ENCODE data around the gene KCTD10. TPM values are rescaled to one million over a fixed set of nuclear protein-coding genes. Genes with fewer than 3 reads are reported as not detected.

The KCTD10 gene
- polyA plus RNA-seq, 3 donors, result 18.1 to 21.0 (median 20.0) TPM

DNA sequence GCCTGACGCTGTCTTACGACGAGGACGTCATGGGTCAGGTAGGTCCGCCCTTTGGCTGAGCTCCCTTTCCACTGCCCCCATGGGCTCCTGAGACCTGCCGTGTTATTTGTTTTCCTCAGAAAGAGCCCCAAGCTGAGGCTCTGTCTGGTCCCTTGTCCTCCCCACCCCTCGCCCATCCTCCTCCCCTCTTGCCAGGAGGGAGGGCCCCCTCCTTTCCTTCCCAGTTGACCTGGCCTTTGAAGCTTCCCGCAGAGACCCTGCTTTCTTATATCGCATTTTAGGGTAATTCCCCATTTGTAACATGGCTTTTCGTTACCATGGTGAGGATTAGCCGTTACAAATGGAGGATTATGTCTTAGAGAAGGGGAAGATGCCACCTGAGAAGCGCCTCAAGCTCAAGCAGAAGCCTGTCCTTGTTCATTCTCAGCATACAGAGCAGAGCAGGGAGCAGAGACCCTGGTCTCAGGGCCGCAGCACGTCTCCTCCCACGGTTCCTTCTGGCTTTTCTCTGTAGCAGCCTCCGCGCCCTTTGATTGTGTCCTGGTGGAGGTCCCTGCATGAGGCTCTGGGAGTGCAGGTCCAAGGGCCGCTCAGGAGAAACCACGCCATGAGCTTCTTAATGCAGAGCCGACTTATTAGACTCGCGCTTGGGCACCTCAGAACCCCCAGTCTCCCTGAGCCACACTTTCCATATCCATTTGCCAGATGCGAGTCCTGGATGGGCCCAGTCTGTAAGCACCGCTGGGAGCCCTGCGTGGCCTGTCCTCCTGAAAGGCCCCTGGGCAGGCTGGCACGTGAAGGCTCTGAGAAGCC, 47.6 kb upstream of the KCTD10 start:
- Histone ChIP-seq H3K9me3 (replicated peaks in 1 of 2; ENCODE audit: control insufficient read depth in 1 of 2, insufficient read depth in 1 of 2, low read length in 2 of 2) (no peaks in the 10 kb centered on the region), H2AFZ (ENCODE audit: insufficient read depth, low read depth, low read length, poor library complexity, severe bottlenecking) (no peak overlapping the region), H3K4me2 (replicated peaks; ENCODE audit: extremely low read depth, low read length, poor library complexity, severe bottlenecking) (no peak overlapping the region), H3K36me3 (replicated peaks in 1 of 2; ENCODE audit: control insufficient read depth in 1 of 2, insufficient read depth in 2 of 2, low read length in 2 of 2) (peaks cover 72 to 100% of the 10 kb centered on the region in 2 donors), H3K27me3 (ENCODE audit: control insufficient read depth in 2 of 2, insufficient read depth in 2 of 2, low read length in 2 of 2) (no peaks in the 10 kb centered on the region), H3K4me1 (ENCODE audit: control insufficient read depth in 1 of 2, insufficient read depth in 2 of 2, low read length in 2 of 2) (no peaks in the 10 kb centered on the region), H3K27ac (ENCODE audit: low read depth in 1 of 2, low read length in 2 of 2) (no peak overlapping the region), H3K9ac (ENCODE audit: insufficient read depth, low read length, poor library complexity, severe bottlenecking) (no peak overlapping the region), H3K4me3 (replicated peaks in 1 of 3; ENCODE audit: low read depth in 2 of 3, low read length in 3 of 3) (no peak overlapping the region), H3K79me2 (ENCODE audit: insufficient read depth, low read length) (no peaks in the 10 kb centered on the region), H4K20me1 (ENCODE audit: insufficient read depth, low read length) (no peaks in the 10 kb centered on the region)
- H3K36me3 Mint-ChIP-seq, result peaks cover 86 to 95% of the 10 kb centered on the region in 2 donors
- H3K27ac Mint-ChIP-seq, result no peak overlapping the region
- no peak for TF ChIP-seq CTCF (IDR thresholded peaks at IDR 0.05)
- H3K4me1 Mint-ChIP-seq, result no peaks in the 10 kb centered on the region
- no peak overlapping the region for H3K4me3 Mint-ChIP-seq
- intact Hi-C loops (cut with micrococcal nuclease), result no loop called here
- H3K27me3 Mint-ChIP-seq (ENCODE audit: low read depth in 3 of 3), result peaks cover 0 to 2% (median 0%) of the 10 kb centered on the region in 3 donors
- 93% methylated on average over 23 of the region's 26 CpGs for WGBS (ENCODE audit: insufficient coverage)
- DNase-seq, result no peak
- no peaks in the 10 kb centered on the region for H3K9me3 Mint-ChIP-seq

- TF ChIP-seq CTCF (IDR thresholded peaks at IDR 0.05), result no peak
- intact Hi-C loops (cut with micrococcal nuclease), result no loop called here
- WGBS (ENCODE audit: insufficient coverage), result 100% methylated on average over 3 of the region's 5 CpGs
- Histone ChIP-seq H3K9me3 (replicated peaks in 1 of 2; ENCODE audit: control insufficient read depth in 1 of 2, insufficient read depth in 1 of 2, low read length in 2 of 2) (no peaks in the 10 kb centered on the region), H4K20me1 (ENCODE audit: insufficient read depth, low read length) (no peaks in the 10 kb centered on the region), H3K4me1 (ENCODE audit: control insufficient read depth in 1 of 2, insufficient read depth in 2 of 2, low read length in 2 of 2) (no peaks in the 10 kb centered on the region), H3K79me2 (ENCODE audit: insufficient read depth, low read length) (no peaks in the 10 kb centered on the region), H2AFZ (ENCODE audit: insufficient read depth, low read depth, low read length, poor library complexity, severe bottlenecking) (no peak overlapping the region), H3K9ac (ENCODE audit: insufficient read depth, low read length, poor library complexity, severe bottlenecking) (no peak overlapping the region), H3K4me3 (replicated peaks in 1 of 3; ENCODE audit: low read depth in 2 of 3, low read length in 3 of 3) (no peak overlapping the region), H3K27ac (ENCODE audit: low read depth in 1 of 2, low read length in 2 of 2) (no peak overlapping the region), H3K36me3 (replicated peaks in 1 of 2; ENCODE audit: control insufficient read depth in 1 of 2, insufficient read depth in 2 of 2, low read length in 2 of 2) (peaks cover 77 to 100% of the 10 kb centered on the region in 2 donors), H3K4me2 (replicated peaks; ENCODE audit: extremely low read depth, low read length, poor library complexity, severe bottlenecking) (no peak overlapping the region), H3K27me3 (ENCODE audit: control insufficient read depth in 2 of 2, insufficient read depth in 2 of 2, low read length in 2 of 2) (no peaks in the 10 kb centered on the region)
- Mint-ChIP-seq H3K27ac (no peak overlapping the region), H3K27me3 (ENCODE audit: low read depth in 3 of 3) (no peaks in the 10 kb centered on the region), H3K4me1 (no peaks in the 10 kb centered on the region), H3K4me3 (no peak overlapping the region), H3K9me3 (no peaks in the 10 kb centered on the region), H3K36me3 (peaks cover 91 to 97% of the 10 kb centered on the region in 2 donors)
- no peak for DNase-seq
Observed at GRCh38 chr12:109523504-109523903, 46.4 kb upstream of the KCTD10 start.
